GM12875 (cell line): ENCODE data around the gene PRKG2.

Experiments
- H3K4me3 ChIP-seq: one replicate; pipeline ENCODE4 v1.5.1; 2011; ENCODE audit warnings: low read depth, low read length, control low read depth
- CTCF ChIP-seq: IDR thresholded peaks from 2 replicates; pipeline ENCODE4 v1.5.1; 2011; ENCODE audit warnings: low read depth, mild to moderate bottlenecking, control low read depth, inconsistent platforms, low read length, moderate library complexity, borderline replicate concordance; ENCODE audit not compliant: insufficient read depth

PRKG2 gene

GRCh38 chr4:81214144-81214880, 710 bp downstream of the PRKG2 start:
- no peak overlapping the region for H3K4me3 ChIP-seq
- no peak for TF ChIP-seq CTCF

GRCh38 chr4:81213671-81214070, 1.4 kb downstream of the PRKG2 start:
- TF ChIP-seq CTCF = no peak
- H3K4me3 ChIP-seq = no peak overlapping the region

- H3K4me3 ChIP-seq = no peak overlapping the region
- no peak for TF ChIP-seq CTCF
Observed at GRCh38 chr4:81211956-81212355, 3.1 kb downstream of the PRKG2 start.

GRCh38 chr4:81207828-81208227, 7.2 kb downstream of the PRKG2 start:
- no peak overlapping the region for H3K4me3 ChIP-seq
- TF ChIP-seq CTCF = no peak

- no peak overlapping the region for H3K4me3 ChIP-seq
- TF ChIP-seq CTCF = no peak
Observed at GRCh38 chr4:81205302-81205701, 9.7 kb downstream of the PRKG2 start.

GRCh38 chr4:81204571-81204970, 10.5 kb downstream of the PRKG2 start:
- TF ChIP-seq CTCF = no peak

GRCh38 chr4:81199831-81200230, 15.2 kb downstream of the PRKG2 start:
- TF ChIP-seq CTCF = no peak
- H3K4me3 ChIP-seq = no peak overlapping the region

More at GRCh38 chr4:81204571-81204970, 10.5 kb downstream of the PRKG2 start:
- no peak overlapping the region for H3K4me3 ChIP-seq
